Daoy (cell line): ENCODE measurements around the gene OLFM1. TPM values are rescaled to one million over a fixed set of nuclear protein-coding genes. Genes with fewer than 3 reads are reported as not detected.
A peak's percentile ranks its signal among the peaks of the same experiment; 100 is the strongest.
"Not testable (repeated sequence)": the region's sequence is repeated elsewhere in the genome, so short reads cannot be mapped to it uniquely, and the experiment has no call there.

Source experiments
- DNase-seq: peaks from one replicate; pipeline ENCODE4 v3.0.0-alpha.2; 2015; ENCODE audit warnings: low read depth
- total RNA-seq: library from RNA; depleted of rRNA; stranded (reverse); fragments of >200 nt; shearing (Covaris generic); gene quantifications from 2 replicates; pipeline ENCODE4 v1.2.3, GENCODE V29; 2014

OLFM1 gene
- total RNA-seq, 1 experiment from 2014 or later: 23.7 TPM

GRCh38 chr9:135131488-135131887, 44.0 kb downstream of the OLFM1 start:
- no peak for DNase-seq

- DNase-seq: no peak
These were observed 44.5 kb downstream of the OLFM1 start for GRCh38 chr9:135132008-135132407.

GRCh38 chr9:135134268-135135022, 47.0 kb downstream of the OLFM1 start:
- no peak for DNase-seq

GRCh38 chr9:135135171-135135928, 47.9 kb downstream of the OLFM1 start:
- peak; percentile 63 for DNase-seq

GRCh38 chr9:135135929-135136315, 48.5 kb downstream of the OLFM1 start:
- DNase-seq: no peak

- DNase-seq: no peak
These were observed 49.0 kb downstream of the OLFM1 start for GRCh38 chr9:135136481-135136880.

- peak; percentile 88 for DNase-seq
These were observed 49.7 kb downstream of the OLFM1 start for GRCh38 chr9:135136991-135137832.

GRCh38 chr9:135138078-135138855, 50.8 kb downstream of the OLFM1 start:
- no peak for DNase-seq

GRCh38 chr9:135139366-135139959, 52.0 kb downstream of the OLFM1 start:
- DNase-seq: no peak

GRCh38 chr9:135141183-135141774, 53.8 kb downstream of the OLFM1 start:
- DNase-seq: no peak

GRCh38 chr9:135144581-135145170, 57.2 kb downstream of the OLFM1 start:
- peak; percentile 91 for DNase-seq

GRCh38 chr9:135145312-135145711, 57.8 kb downstream of the OLFM1 start:
- peak; percentile 66 for DNase-seq

GRCh38 chr9:135146241-135146640, 58.8 kb downstream of the OLFM1 start:
- DNase-seq: no peak

GRCh38 chr9:135146766-135147473, 59.5 kb downstream of the OLFM1 start:
- DNase-seq: peak; percentile 80

- DNase-seq: no peak
These were observed 60.0 kb downstream of the OLFM1 start for GRCh38 chr9:135147474-135147805.

GRCh38 chr9:135147938-135148337, 60.5 kb downstream of the OLFM1 start:
- DNase-seq: no peak

GRCh38 chr9:135148386-135148785, 60.9 kb downstream of the OLFM1 start:
- DNase-seq: no peak

- DNase-seq: not testable (repeated sequence)
These were observed 62.4 kb downstream of the OLFM1 start for GRCh38 chr9:135149901-135150300.

- DNase-seq: no peak
These were observed 63.5 kb downstream of the OLFM1 start for GRCh38 chr9:135150981-135151380.
